Smooth muscle cell (in vitro differentiated cells): Measurements from ENCODE around the gene GORASP2. TPM values are rescaled to one million over a fixed set of nuclear protein-coding genes. Genes with fewer than 3 reads are reported as not detected.

Experiments
- DNase-seq: peaks from one replicate; lab custom pipeline; 2025; ENCODE audit not compliant: unreplicated experiment; lab: John Stamatoyannopoulos, UW
- H2AFZ ChIP-seq: fragments of 200-600 bp; sonication (generic); 2 replicates; pipeline ENCODE4 v1.6.0; 2016; ENCODE audit warnings: antibody characterized with exemption, low read depth, mild to moderate bottlenecking
- H3F3A ChIP-seq: fragments of 200-600 bp; sonication (generic); 2 replicates; pipeline ENCODE4 v1.6.0; 2017; ENCODE audit warnings: antibody characterized with exemption, low read depth
- H3K27ac ChIP-seq: fragments of 200-600 bp; sonication (generic); 2 replicates; pipeline ENCODE4 v1.5.1; 2016; ENCODE audit warnings: low read depth, mild to moderate bottlenecking
- H3K27me3 ChIP-seq: fragments of 200-600 bp; sonication (generic); 2 replicates; pipeline ENCODE4 v1.6.1; 2016; ENCODE audit warnings: low read depth, mild to moderate bottlenecking
- H3K36me3 ChIP-seq: fragments of 200-600 bp; sonication (generic); 2 replicates; pipeline ENCODE4 v1.5.1; 2016; ENCODE audit warnings: low read depth
- H3K4me1 ChIP-seq: fragments of 200-600 bp; sonication (generic); 2 replicates; pipeline ENCODE4 v1.5.1; 2016; ENCODE audit warnings: low read depth
- H3K4me2 ChIP-seq: fragments of 200-600 bp; sonication (generic); 2 replicates; pipeline ENCODE4 v1.6.0; 2016; ENCODE audit warnings: mild to moderate bottlenecking
- H3K4me3 ChIP-seq: fragments of 200-600 bp; sonication (generic); 2 replicates; pipeline ENCODE4 v1.5.1; 2016; ENCODE audit warnings: mild to moderate bottlenecking
- H3K79me2 ChIP-seq: fragments of 200-600 bp; sonication (generic); 2 replicates; pipeline ENCODE4 v1.6.0; 2016; ENCODE audit warnings: low read depth, mild to moderate bottlenecking
- H3K9ac ChIP-seq: fragments of 200-600 bp; sonication (generic); 2 replicates; pipeline ENCODE4 v1.6.0; 2016; ENCODE audit warnings: low read depth
- H3K9me3 ChIP-seq: fragments of 200-600 bp; sonication (generic); replicated peaks from 2 replicates; pipeline ENCODE4 v1.5.1; 2016; ENCODE audit warnings: low read depth
- H4K20me1 ChIP-seq: fragments of 200-600 bp; sonication (generic); 2 replicates; pipeline ENCODE4 v1.6.0; 2016; ENCODE audit warnings: low read depth
- WGBS: methylation state at CpG from one replicate; pipeline ENCODE4 v1.1.7; 2016; ENCODE audit warnings: low lambda C conversion rate; 5-methylcytosine and 5-hydroxymethylcytosine counted together
- polyA plus RNA-seq: library from polyadenylated mRNA; unstranded; fragments of >200 nt; fragmentation: Nextera tagmentation; extraction: Ambion mirVana; gene quantifications from 2 replicates; pipeline ENCODE4 v1.2.1, GENCODE V29; 2016
- total RNA-seq: library from RNA; depleted of rRNA; stranded (reverse); fragments of >200 nt; gene quantifications from 2 replicates; pipeline ENCODE4 v1.2.3, GENCODE V29; 2014
- TF ChIP-seq, protein P1 (sequence below): fragments of 200-600 bp; sonication (generic); IDR thresholded peaks from 2 replicates; pipeline ENCODE4 v1.5.1; 2017; ENCODE audit warnings: borderline replicate concordance, mild to moderate bottlenecking, antibody characterized with exemption; ENCODE audit not compliant: insufficient read depth, poor library complexity, severe bottlenecking

GORASP2 gene
- total and polyA plus RNA-seq, 2 experiments from 2014 or later, result 66.2 to 123 TPM

DNA sequence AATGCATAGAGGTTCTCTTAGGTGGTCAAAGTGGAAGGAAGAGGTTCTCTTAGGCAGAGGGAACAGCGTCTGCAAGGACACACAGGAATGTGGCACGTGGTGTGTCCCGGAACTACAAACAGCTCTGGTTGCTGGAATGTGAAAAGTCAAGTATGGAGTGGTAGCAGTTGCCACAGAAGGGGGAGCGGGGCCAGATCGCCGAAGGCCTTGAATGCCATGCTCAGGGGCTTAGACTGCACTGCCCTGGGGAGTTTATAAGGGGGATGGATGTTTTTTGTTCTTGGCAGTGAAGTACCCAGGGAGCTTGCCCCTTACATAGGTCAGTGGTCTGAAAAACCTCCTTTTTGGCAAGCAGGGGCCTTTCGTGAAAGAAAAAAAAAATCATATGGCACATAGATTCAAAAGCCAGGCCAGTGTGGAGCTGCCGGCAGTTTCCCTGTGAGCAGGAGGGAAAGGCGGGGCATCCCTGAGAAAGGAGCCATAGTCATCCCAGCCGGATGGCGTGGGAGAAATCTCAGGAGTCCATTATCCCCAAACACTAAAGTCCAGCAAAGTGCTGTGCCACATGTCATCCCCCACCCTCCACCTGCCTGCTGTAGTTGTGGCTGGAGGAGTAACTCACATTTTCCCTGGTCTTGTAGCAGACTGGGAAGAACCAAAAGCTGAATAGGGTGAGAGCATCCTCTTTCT, 45.4 kb downstream of the GORASP2 start:
- no peak overlapping the region for H3K9ac ChIP-seq
- WGBS, result 76% methylated on average over 11 of the region's 11 CpGs
- H3K27me3 ChIP-seq, result no peaks in the 10 kb centered on the region

DNA sequence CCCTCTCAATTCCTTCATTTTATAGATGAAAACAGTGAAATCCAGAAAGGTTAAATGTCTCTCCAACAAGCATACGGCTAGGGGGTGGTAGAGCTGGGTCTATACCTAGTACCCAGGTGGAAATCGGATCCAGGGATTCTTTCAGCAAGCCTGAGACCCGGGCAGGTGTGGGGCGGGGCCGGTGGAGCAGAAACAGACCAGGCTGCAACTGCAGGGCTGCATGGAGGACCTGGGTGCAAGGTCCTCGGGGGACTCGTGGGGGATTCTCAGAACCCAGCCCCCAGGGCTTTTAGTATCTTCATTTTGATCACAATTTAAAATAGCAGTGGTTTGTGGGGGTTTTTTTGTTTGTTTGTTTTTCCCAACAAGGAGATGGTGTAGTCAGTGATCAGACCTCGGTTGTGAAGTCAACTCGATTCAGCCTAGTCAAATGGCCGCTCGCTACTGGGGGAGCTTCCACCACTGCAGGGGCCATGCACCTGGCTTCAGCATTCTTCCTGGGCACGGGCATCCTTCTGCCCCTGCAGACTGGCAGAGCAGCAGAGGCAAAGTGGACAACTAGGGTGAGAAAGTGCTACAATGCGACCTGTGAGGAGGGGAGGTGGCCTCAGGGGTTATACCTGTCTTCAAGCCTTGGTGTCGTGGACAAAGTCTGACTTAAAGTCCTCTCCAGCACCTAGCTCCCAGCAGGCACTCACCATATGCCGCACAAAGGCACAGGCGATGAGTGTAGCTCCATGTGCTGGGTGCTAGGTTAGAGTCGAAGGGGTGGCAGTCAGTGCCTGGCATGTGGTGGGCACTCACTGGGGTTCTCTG, 46.3 kb downstream of the GORASP2 start:
- Histone ChIP-seq H3K4me2 (no peak overlapping the region), H3K9me3 (no peaks in the 10 kb centered on the region), H3K27ac (no peak overlapping the region), H3K4me1 (no peaks in the 10 kb centered on the region), H4K20me1 (no peaks in the 10 kb centered on the region), H3K4me3 (no peak overlapping the region), H2AFZ (no peak overlapping the region), H3K9ac (no peak overlapping the region), H3K79me2 (no peaks in the 10 kb centered on the region), H3F3A (peaks cover 9% of the 10 kb centered on the region), H3K36me3 (no peaks in the 10 kb centered on the region), H3K27me3 (no peaks in the 10 kb centered on the region)
- TF ChIP-seq, protein P1, sequence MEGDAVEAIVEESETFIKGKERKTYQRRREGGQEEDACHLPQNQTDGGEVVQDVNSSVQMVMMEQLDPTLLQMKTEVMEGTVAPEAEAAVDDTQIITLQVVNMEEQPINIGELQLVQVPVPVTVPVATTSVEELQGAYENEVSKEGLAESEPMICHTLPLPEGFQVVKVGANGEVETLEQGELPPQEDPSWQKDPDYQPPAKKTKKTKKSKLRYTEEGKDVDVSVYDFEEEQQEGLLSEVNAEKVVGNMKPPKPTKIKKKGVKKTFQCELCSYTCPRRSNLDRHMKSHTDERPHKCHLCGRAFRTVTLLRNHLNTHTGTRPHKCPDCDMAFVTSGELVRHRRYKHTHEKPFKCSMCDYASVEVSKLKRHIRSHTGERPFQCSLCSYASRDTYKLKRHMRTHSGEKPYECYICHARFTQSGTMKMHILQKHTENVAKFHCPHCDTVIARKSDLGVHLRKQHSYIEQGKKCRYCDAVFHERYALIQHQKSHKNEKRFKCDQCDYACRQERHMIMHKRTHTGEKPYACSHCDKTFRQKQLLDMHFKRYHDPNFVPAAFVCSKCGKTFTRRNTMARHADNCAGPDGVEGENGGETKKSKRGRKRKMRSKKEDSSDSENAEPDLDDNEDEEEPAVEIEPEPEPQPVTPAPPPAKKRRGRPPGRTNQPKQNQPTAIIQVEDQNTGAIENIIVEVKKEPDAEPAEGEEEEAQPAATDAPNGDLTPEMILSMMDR, result no peak
- no peak for DNase-seq
- 96% methylated on average over 17 of the region's 17 CpGs for WGBS

More for the DNA sequence above, 45.4 kb downstream of the GORASP2 start:
- DNase-seq, result no peak
- TF ChIP-seq, protein P1, result no peak
- Histone ChIP-seq H3F3A (peaks cover 9% of the 10 kb centered on the region), H3K27ac (no peak overlapping the region), H4K20me1 (no peaks in the 10 kb centered on the region), H3K79me2 (no peaks in the 10 kb centered on the region), H3K4me2 (peak overlapping the region; percentile 99), H3K4me1 (no peaks in the 10 kb centered on the region), H3K4me3 (peak overlapping the region; percentile 82), H2AFZ (no peak overlapping the region), H3K36me3 (no peaks in the 10 kb centered on the region), H3K9me3 (no peaks in the 10 kb centered on the region)

DNA sequence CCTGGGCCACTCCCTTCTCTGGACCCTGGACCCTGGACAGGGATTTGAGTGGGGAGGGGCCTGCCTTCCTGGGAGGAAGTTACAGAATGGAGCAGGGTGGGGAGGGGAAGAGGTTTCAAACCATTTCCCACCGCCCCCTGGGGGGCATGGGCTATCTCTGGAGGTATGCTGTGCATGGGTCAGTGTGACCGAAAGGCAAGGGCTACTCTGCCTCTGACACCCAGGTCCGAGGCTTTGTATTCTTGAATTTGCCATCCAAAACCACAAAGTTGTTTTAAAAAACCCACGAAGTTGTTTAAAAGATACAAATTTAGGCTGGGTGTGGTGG, 46.9 kb downstream of the GORASP2 start:
- Histone ChIP-seq H4K20me1 (no peaks in the 10 kb centered on the region), H3K4me3 (no peak overlapping the region), H3K4me2 (no peak overlapping the region), H3K27me3 (no peaks in the 10 kb centered on the region), H3K9ac (no peak overlapping the region), H3K36me3 (no peaks in the 10 kb centered on the region), H3K79me2 (no peaks in the 10 kb centered on the region), H3K27ac (no peak overlapping the region), H3K9me3 (no peaks in the 10 kb centered on the region), H3K4me1 (no peaks in the 10 kb centered on the region), H2AFZ (no peak overlapping the region), H3F3A (peaks cover 9% of the 10 kb centered on the region)
- DNase-seq, result no peak
- WGBS, result 94% methylated on average over 4 of the region's 4 CpGs
- TF ChIP-seq, protein P1, result no peak
